GM23338 (cell line): Measurements from ENCODE around the gene AGAP1. TPM values are rescaled to one million over a fixed set of nuclear protein-coding genes. Genes with fewer than 3 reads are reported as not detected.

Experiments used
- ATAC-seq: fragments of 200-7000 bp; cut with Tn5 transposase; 3 replicates; pipeline ENCODE4 v1.9.1; 2020
- DNase-seq: peaks from one replicate; pipeline ENCODE4 v3.0.0-alpha.2; 2015; ENCODE audit warnings: low spot score
- H2AFZ ChIP-seq: fragments of 200-600 bp; sonication (generic); 2 replicates; pipeline ENCODE4 v1.8.0; 2016; ENCODE audit warnings: antibody characterized with exemption, mild to moderate bottlenecking, moderate library complexity
- H3F3A ChIP-seq: fragments of 200-600 bp; sonication (generic); replicated peaks from 2 replicates; pipeline ENCODE4 v1.8.0; 2017; ENCODE audit warnings: antibody characterized with exemption, mixed run types, low read depth
- H3K27ac ChIP-seq: fragments of 200-600 bp; sonication (generic); 2 replicates; pipeline ENCODE4 v1.6.1; 2016; ENCODE audit warnings: low read depth
- H3K27me3 ChIP-seq: fragments of 200-600 bp; sonication (generic); 2 replicates; pipeline ENCODE4 v1.8.0; 2016; ENCODE audit warnings: mild to moderate bottlenecking, mixed run types, moderate library complexity; ENCODE audit not compliant: insufficient read depth
- H3K36me3 ChIP-seq: fragments of 200-600 bp; sonication (generic); 2 replicates; pipeline ENCODE4 v1.8.0; 2016; ENCODE audit warnings: mild to moderate bottlenecking; ENCODE audit not compliant: insufficient read depth
- H3K4me1 ChIP-seq: fragments of 200-600 bp; sonication (generic); 2 replicates; pipeline ENCODE4 v1.8.0; 2016; ENCODE audit warnings: mild to moderate bottlenecking, moderate library complexity; ENCODE audit not compliant: insufficient read depth
- H3K4me2 ChIP-seq: fragments of 200-600 bp; sonication (generic); 2 replicates; pipeline ENCODE4 v1.7.1; 2017; ENCODE audit warnings: mixed run types
- H3K4me3 ChIP-seq: fragments of 200-600 bp; sonication (generic); 2 replicates; pipeline ENCODE4 v1.6.1; 2016; ENCODE audit warnings: mixed run types
- H3K79me2 ChIP-seq: fragments of 200-600 bp; sonication (generic); replicated peaks from 2 replicates; pipeline ENCODE4 v1.8.0; 2017; ENCODE audit warnings: mild to moderate bottlenecking; ENCODE audit not compliant: insufficient read depth
- H3K9me2 ChIP-seq: fragments of 200-600 bp; sonication (generic); 2 replicates; pipeline ENCODE4 v1.8.0; 2017; ENCODE audit not compliant: insufficient read depth
- H4K20me1 ChIP-seq: fragments of 200-600 bp; sonication (generic); replicated peaks from 2 replicates; pipeline ENCODE4 v1.8.0; 2017; ENCODE audit warnings: mild to moderate bottlenecking; ENCODE audit not compliant: insufficient read depth
- H3K27ac Mint-ChIP-seq: 2 replicates; pipeline ENCODE4 v1.8.0; 2020; ENCODE audit warnings: inconsistent platforms, mild to moderate bottlenecking, moderate library complexity, mixed read lengths
- H3K27me3 Mint-ChIP-seq: 3 replicates; pipeline ENCODE4 v1.8.0; 2022; ENCODE audit warnings: low read depth, mild to moderate bottlenecking, moderate library complexity, mixed read lengths, inconsistent platforms; ENCODE audit not compliant: insufficient read depth, poor library complexity
- H3K36me3 Mint-ChIP-seq: 3 replicates; pipeline ENCODE4 v1.8.0; 2021; ENCODE audit warnings: low read depth, mild to moderate bottlenecking, inconsistent platforms, moderate library complexity, mixed read lengths
- H3K4me1 Mint-ChIP-seq: 3 replicates; pipeline ENCODE4 v1.8.0; 2020; ENCODE audit warnings: mild to moderate bottlenecking, inconsistent platforms, mixed read lengths
- H3K4me3 Mint-ChIP-seq: 3 replicates; pipeline ENCODE4 v1.8.0; 2021; ENCODE audit warnings: moderate library complexity, mild to moderate bottlenecking, inconsistent platforms, mixed read lengths
- H3K9me3 Mint-ChIP-seq: 3 replicates; pipeline ENCODE4 v1.8.0; 2020; ENCODE audit warnings: moderate library complexity, mild to moderate bottlenecking, inconsistent platforms, mixed read lengths
- CREB1 ChIP-seq: fragments of 250-450 bp; sonication (Bioruptor Pico); IDR thresholded peaks from 2 replicates; pipeline ENCODE4 v1.5.0; 2020; ENCODE audit warnings: low read depth, mild to moderate bottlenecking, moderate library complexity
- CTCF ChIP-seq, 2 experiments: fragments of 200-600 bp in 1 of 2; sonication (generic) in 1 of 2; conservative IDR thresholded peaks; 2 replicates each; pipeline versions ENCODE4 v1.5.1 to v1.6.1; 2016 to 2017; ENCODE audit warnings: antibody characterized with exemption in 2 of 2, low read depth in 2 of 2, mild to moderate bottlenecking in 2 of 2, moderate library complexity in 1 of 2
- ETS1 ChIP-seq: IDR thresholded peaks from 2 replicates; pipeline ENCODE4 v1.6.1; 2016; ENCODE audit warnings: antibody characterized with exemption
- EZH2 ChIP-seq: fragments of 200-600 bp; sonication (generic); IDR thresholded peaks from one replicate; pipeline ENCODE4 v1.8.0; 2017; ENCODE audit warnings: antibody characterized with exemption, mild to moderate bottlenecking, low read depth; ENCODE audit not compliant: unreplicated experiment
- EZH2phosphoT487 ChIP-seq: fragments of 200-600 bp; sonication (generic); IDR thresholded peaks from one replicate; pipeline ENCODE4 v1.8.1; 2018; ENCODE audit warnings: antibody characterized with exemption; ENCODE audit not compliant: unreplicated experiment
- JUNB ChIP-seq: IDR thresholded peaks from one replicate; pipeline ENCODE4 v1.6.1; 2016; ENCODE audit warnings: antibody characterized with exemption; ENCODE audit not compliant: unreplicated experiment
- NANOG ChIP-seq: IDR thresholded peaks from 2 replicates; pipeline ENCODE4 v1.6.1; 2016; ENCODE audit warnings: antibody characterized with exemption, borderline replicate concordance
- POLR2AphosphoS5 ChIP-seq: IDR thresholded peaks from 2 replicates; pipeline ENCODE4 v1.6.1; 2016; ENCODE audit warnings: antibody characterized with exemption, low read depth
- REST ChIP-seq: IDR thresholded peaks from one replicate; pipeline ENCODE4 v1.6.1; 2018; ENCODE audit warnings: antibody characterized with exemption; ENCODE audit not compliant: unreplicated experiment
- STAT1 ChIP-seq: IDR thresholded peaks from one replicate; pipeline ENCODE4 v1.6.1; 2016; ENCODE audit warnings: antibody characterized with exemption; ENCODE audit not compliant: unreplicated experiment
- ZNF114 ChIP-seq: fragments of 250-450 bp; sonication (Bioruptor Pico); IDR thresholded peaks from 2 replicates; pipeline ENCODE4 v1.5.0; 2020; ENCODE audit warnings: mild to moderate bottlenecking, moderate library complexity
- ZNF331 ChIP-seq: fragments of 250-450 bp; sonication (Bioruptor Pico); IDR thresholded peaks from 2 replicates; pipeline ENCODE4 v1.5.0; 2020; ENCODE audit warnings: low read depth, mild to moderate bottlenecking, moderate library complexity
- ZNF462 ChIP-seq: fragments of 250-450 bp; sonication (Bioruptor Pico); IDR thresholded peaks from 2 replicates; pipeline ENCODE4 v1.5.0; 2020; ENCODE audit warnings: mild to moderate bottlenecking, moderate library complexity
- polyA plus RNA-seq: library from polyadenylated mRNA; unstranded; fragments of >200 nt; fragmentation: Nextera tagmentation; extraction: Ambion mirVana; gene quantifications from 2 replicates; pipeline ENCODE4 v1.2.1, GENCODE V29; 2016
- total RNA-seq: library from RNA; depleted of rRNA; stranded (reverse); fragments of >200 nt; shearing (Covaris generic); gene quantifications from 2 replicates; pipeline ENCODE4 v1.2.3, GENCODE V29; 2014

AGAP1 gene
- total and polyA plus RNA-seq, 2 experiments from 2014 or later = 13.3 to 27.9 TPM

GRCh38 chr2:235827585-235827992 is 333.7 kb downstream of the AGAP1 start:
- H3K79me2 ChIP-seq = no peaks in the 10 kb centered on the region
- peaks cover 3% of the 10 kb centered on the region for H3K27me3 Mint-ChIP-seq
- 0 out of 2 replicates have a peak overlapping the region, but pooled peaks have one; percentile 15 for H3K27ac Mint-ChIP-seq
- H3K36me3 ChIP-seq = no peaks in the 10 kb centered on the region
- H3K4me1 Mint-ChIP-seq = peaks cover 4% of the 10 kb centered on the region; the same call in 2 of the 3 replicates
- ATAC-seq (peak; percentile 80), DNase-seq (no peak)
- TF ChIP-seq CTCF (conservative IDR thresholded peaks at IDR 0.05; ENCODE audit: low read depth in 2 of 2) (no peak), EZH2phosphoT487 (no peak), STAT1 (no peak), EZH2 (no peak), CREB1 (CRISPR knock-in tag) (no peak), ETS1 (no peak), REST (no peak), NANOG (no peak), ZNF462 (CRISPR knock-in tag) (no peak), JUNB (no peak), ZNF114 (CRISPR knock-in tag) (no peak), ZNF331 (CRISPR knock-in tag) (no peak), POLR2AphosphoS5 (no peak)
- peaks cover under 1% of the 10 kb centered on the region; the same call in 1 of the 3 replicates for H3K36me3 Mint-ChIP-seq
- H2AFZ ChIP-seq = no peak overlapping the region
- no peaks in the 10 kb centered on the region; the same call in 1 of the 2 replicates for H4K20me1 ChIP-seq
- H3K4me1 ChIP-seq = no peaks in the 10 kb centered on the region
- no peak overlapping the region for H3K4me2 ChIP-seq
- H3K4me3 ChIP-seq = no peak overlapping the region
- H3K9me3 Mint-ChIP-seq = no peaks in the 10 kb centered on the region
- H3F3A ChIP-seq = no peaks in the 10 kb centered on the region
- H3K4me3 Mint-ChIP-seq = no peak overlapping the region
- H3K27ac ChIP-seq = no peak overlapping the region
- no peaks in the 10 kb centered on the region for H3K9me2 ChIP-seq
- H3K27me3 ChIP-seq = no peaks in the 10 kb centered on the region
